ENCODE results near the gene COPE.
"Not testable (repeated sequence)": the region's sequence is repeated elsewhere in the genome, so short reads cannot be mapped to it uniquely, and the experiment has no call there.

Gene COPE

GRCh38 chr19:18919086-18919899, at the start of gene COPE, which contains the start of gene DDX49:
TSS of gene COPE (minus strand) at chr19:18919387. CDS start at chr19:18919348, 39 bp downstream.
TSS of gene DDX49 (plus strand) at chr19:18919715. CDS start at chr19:18919742, 27 bp downstream.
- peak; percentile 93 for DNase-seq

GRCh38 chr19:18967358-18968146, 48.4 kb upstream of the COPE start:
- no peak for DNase-seq

GRCh38 chr19:18966307-18966706, 47.1 kb upstream of the COPE start:
- no peak for DNase-seq

GRCh38 chr19:18964121-18964520, 44.9 kb upstream of the COPE start:
- no peak for DNase-seq

GRCh38 chr19:18961767-18962620, 42.8 kb upstream of the COPE start:
- no peak for DNase-seq

- no peak for DNase-seq
Measured at GRCh38 chr19:18960370-18960769, 41.2 kb upstream of the COPE start.

GRCh38 chr19:18955042-18955441, 35.9 kb upstream of the COPE start:
- no peak for DNase-seq

GRCh38 chr19:18954094-18954493, 34.9 kb upstream of the COPE start:
- DNase-seq = no peak

- DNase-seq = not testable (repeated sequence)
Measured at GRCh38 chr19:18952364-18953003, 33.3 kb upstream of the COPE start.

- DNase-seq = no peak
Measured at GRCh38 chr19:18951721-18952281, 32.6 kb upstream of the COPE start.

GRCh38 chr19:18949858-18950257, 30.7 kb upstream of the COPE start:
- DNase-seq = no peak

- no peak for DNase-seq
Measured at GRCh38 chr19:18948976-18949356, 29.8 kb upstream of the COPE start.

- DNase-seq = no peak
Measured at GRCh38 chr19:18948075-18948975, 29.1 kb upstream of the COPE start.

- no peak for DNase-seq
Measured at GRCh38 chr19:18946918-18947317, 27.7 kb upstream of the COPE start.

- DNase-seq = no peak
Measured at GRCh38 chr19:18946335-18946734, 27.1 kb upstream of the COPE start.

GRCh38 chr19:18945297-18945696, 26.1 kb upstream of the COPE start:
- no peak for DNase-seq

GRCh38 chr19:18943465-18943864, 24.3 kb upstream of the COPE start:
- DNase-seq = no peak

- DNase-seq = no peak
Measured at GRCh38 chr19:18942692-18943091, 23.5 kb upstream of the COPE start.

- DNase-seq = no peak
Measured at GRCh38 chr19:18941628-18942354, 22.6 kb upstream of the COPE start.
